Stimulated activated CD8-positive, alpha-beta memory T cell treated with anti-CD3 and anti-CD28 coated beads, Interleukin-7, amount 100 ng/mL, for 48 hours (primary cell): Measurements from ENCODE around the gene GRIK4.

Source experiments
- DNase-seq, 2 donors: peaks; one replicate each; pipeline ENCODE4 v3.0.0-alpha.2; 2020; ENCODE audit warnings: low read depth in 1 of 2; ENCODE audit errors: extremely low read depth in 1 of 2

Gene GRIK4

DNA sequence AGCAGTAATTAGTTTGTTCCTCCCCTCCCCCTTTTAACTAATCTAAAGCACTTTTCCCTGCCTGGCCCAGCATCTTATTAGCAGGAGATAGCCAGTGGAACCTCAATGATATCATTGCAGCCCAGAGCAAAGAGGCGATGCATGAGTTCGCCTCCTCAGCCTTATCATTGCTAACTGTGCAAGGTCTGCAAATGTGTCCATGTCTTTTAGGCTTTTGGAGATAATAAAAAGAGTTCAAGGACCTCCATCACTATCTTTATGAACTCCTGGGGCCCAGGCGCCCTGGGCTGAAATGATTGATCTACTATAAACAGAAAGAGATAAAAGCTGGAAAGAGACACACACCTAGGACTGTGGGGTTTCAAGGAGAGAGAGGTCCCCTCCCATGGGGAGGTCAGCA is 388.2 kb downstream of the GRIK4 start:
- no peak for DNase-seq

DNA sequence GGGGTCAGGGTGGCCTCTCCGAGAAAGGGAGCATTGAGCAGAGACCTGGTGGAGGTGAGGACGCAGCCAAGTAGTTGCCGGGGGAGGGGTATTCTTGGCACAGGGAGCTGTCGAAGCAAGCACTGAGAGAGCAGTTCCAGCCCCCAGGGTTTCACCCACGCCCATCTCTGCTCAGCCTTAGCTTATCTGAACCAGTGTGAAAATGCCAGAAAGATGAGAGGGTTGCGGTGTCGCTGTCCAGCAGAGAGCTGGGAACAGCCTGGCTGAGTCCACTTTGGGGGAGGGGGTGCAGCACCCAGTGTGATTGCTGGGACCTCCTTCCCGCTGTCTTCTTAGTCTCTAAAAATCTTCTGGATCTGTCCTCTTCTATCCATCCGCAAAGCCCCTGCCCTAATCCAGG is 389.1 kb downstream of the GRIK4 start:
- DNase-seq: no peak

DNA sequence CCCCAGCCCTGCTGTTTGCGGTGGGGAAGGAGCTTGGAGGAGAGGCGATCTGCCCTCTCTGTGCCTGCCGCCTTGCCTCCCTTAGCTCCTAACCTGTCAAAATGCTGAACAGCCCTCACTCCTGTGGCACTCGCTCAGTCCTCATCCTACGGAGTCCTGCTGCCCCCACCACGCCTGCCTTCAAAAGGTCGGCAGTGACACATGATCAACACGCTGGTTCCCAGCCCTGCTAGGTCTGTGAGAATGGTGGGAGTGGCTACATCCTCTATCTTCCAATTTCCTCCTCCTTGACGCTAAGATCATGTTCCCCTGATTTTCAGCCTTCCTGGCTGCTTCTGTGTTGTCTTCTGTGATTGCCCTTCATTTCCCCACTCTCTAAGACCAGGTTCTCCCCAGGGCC is 392.1 kb downstream of the GRIK4 start:
- DNase-seq: no peak

DNA sequence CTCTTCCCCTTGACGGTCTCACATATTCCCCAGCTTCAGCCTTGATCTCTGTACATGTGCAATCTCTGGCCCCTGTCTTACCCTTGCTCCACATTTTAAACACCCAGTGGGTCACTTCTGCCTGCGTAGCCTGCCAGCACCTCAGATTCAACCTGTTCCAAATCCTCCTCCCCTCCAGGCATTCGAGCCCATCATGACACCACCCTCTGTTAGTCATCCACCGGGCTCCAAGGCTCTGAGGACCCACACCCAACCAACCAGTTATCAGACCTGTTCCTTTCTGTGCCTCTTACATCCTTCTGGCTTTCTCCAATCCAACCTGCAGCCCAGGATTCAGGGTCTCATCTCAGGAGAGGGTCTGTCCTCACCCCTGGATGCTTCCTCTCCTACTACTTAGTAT is 392.6 kb downstream of the GRIK4 start:
- no peak for DNase-seq

DNA sequence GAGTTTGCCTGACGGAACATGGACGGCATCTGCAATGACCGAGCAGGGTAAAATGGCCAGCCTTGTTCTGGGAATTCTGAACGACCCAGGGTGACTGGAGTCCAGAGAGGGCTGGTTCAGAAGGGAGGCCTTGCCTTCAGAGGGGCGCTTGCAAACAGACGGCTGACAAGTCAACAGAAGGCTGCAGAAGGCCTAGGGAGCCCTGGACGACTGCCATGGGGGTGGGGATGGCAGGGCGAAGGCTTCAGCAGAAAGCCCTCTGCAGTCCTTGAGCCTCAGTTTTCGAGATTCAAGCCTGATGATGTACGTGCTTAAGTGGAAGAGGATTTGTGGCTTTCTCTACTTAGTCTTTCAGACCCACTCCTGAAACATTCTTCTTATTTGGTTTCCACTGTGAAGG is 395.2 kb downstream of the GRIK4 start:
- no peak for DNase-seq

DNA sequence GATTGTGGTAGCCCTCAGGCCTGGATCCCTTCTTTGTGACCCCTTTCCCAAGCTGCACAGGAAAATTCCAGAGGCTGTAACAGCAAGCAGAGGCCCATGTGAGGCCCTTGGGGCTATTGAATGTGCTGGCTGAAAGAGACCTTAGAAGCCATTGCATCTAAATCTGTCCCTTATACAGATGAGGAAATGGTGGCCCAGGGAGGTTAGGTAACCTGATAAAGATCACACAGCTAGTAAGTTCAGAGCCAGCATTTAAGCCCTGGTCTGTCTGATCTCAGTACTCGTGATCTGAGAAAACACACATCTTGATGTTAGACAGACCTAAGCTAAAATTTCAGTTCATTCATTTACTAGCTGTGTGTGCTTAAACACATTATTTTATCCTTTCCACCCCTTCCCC is 396.4 kb downstream of the GRIK4 start:
- no peak for DNase-seq

DNA sequence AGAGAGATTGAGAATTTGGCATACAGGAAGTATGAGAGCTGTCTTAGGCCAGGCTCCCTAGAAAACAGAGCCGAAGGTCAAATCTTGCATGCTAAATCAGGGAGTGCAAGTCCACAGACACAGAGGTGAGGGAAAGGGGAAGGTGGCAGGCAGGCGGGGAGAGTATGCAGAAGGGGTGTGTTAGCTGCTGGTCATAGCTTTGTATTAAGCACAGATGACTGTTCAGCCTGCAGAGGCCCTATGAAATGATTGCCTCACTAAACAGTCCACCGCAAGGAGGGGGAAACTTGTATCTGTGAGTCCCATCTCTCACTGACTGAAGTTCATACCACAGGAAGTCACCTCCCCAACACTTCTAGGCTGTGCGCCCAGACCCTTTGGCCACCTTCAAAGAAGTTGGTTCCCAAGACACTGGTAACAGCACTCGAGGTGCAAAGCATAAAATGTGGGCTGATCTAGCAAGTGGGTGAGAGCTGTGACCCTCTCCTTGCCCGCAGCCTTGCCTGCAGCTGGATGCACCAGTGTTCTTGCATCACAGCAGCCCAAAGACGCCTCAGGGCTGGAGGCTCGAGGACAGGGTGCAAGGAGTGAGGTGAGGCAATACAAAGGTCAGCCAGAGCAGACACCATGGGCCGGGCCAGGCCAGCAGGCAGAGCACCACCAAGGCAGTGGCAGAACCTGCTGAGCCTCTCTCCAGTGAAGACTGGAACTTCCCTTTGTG is 397.1 kb downstream of the GRIK4 start:
- DNase-seq: no peak

DNA sequence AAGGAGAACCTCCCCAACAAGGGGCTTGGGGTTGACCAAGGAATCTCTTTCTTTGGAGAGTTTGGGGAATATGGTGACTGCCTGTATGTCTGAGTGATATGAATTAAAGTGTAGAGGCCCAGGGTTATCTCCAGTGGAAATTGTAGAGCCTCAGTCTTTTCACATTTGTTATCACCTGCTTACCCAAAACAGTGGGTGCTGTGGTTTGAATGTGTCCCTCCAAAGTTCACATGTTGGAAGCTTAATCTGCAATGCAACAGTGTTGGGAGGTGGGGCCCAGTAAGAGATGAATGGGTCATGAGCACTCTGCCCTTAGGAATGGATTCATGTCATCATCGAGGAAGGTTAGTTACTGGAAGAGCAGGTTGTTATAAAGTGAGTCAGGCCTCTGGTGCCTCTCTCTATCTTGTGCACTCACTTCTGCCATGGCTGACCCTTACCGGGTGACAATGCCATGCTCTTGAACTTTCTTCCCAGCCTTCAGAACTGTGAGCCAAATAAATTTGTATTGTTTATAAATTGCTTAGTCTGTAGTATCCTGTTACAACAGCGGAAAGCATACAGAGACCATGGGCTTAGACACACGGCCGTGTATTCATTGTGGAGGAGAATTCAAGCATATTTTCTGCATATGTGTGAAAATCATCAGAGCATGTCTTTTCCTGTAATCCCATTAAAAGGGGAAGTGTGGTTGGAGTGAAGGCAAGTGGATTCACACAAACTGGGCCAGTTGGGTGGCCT is 398.3 kb downstream of the GRIK4 start:
- no peak for DNase-seq

DNA sequence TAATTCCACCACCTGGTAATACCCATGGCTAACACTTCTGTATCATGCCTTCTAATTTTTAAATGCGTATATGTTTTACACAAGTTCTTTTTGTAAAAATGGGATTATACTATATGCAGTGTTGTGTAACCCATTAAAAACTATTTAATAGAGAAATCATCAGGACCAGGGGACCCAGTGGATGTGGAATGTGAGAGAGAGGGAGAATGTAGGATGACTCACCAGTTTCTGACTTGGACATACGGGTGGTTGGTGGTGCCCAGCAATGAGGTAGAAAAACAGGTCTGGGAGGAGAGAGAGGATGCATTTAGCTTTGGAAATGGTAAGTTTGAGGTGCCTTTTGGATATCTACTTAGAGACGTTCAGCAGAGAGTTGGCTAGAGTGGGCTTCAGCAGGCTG is 400.4 kb downstream of the GRIK4 start:
- no peak for DNase-seq

DNA sequence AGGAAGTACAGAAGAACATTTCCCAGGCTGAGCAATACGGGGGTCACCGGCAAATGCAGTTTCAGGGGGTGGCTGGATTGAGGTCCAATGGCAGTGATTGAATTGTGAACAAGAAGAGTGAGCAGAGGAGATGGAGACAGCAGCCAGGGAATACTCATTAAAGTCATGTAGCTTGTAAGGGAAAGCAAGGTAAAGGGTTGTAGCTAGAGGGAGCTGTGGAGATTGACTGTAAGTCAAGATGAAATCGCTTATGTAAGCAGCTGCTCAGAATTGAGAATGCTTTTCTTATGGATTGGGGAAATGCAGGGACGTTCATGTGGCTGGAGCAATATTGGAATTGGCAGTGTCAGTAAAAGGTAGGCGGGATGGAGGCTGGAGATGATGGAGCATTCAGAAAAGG is 401.0 kb downstream of the GRIK4 start:
- DNase-seq: no peak

DNA sequence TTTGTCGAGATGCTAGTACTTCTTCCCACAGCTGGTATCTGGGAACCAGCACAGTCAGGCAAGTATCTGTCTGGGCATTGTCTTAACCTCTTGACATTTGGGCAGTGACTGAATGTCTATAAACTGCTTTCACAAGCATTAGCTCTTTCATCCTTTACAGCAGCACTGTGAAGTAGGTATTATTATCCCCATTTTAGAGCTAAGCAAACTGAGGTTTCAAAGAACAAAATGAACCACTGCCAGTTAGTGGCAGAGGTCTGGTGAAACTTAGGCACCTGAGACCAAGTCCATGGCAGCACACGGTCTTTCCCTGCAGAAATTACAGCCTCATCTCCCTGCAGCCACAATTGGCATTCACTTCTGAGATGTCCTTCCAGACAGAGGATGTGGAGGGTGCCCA is 401.4 kb downstream of the GRIK4 start:
- no peak for DNase-seq

DNA sequence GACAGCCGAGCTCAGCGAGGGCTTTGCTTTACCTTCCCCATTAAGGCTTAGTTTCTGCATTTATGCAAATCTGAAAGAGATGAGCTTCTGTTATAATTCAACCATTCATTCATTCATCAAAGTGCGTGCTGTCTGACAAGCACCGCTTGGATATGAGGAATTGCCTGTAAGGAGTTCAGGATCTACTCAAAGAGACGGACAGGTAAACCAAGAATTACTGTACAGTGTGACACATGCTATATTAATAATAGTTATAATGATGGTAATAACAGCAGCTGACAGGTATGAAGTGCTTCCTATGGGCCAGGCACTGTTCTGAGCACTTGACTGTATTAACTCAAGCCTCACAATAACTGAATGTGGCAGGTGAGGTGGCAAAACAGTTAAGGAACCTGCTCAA is 402.5 kb downstream of the GRIK4 start:
- no peak for DNase-seq

DNA sequence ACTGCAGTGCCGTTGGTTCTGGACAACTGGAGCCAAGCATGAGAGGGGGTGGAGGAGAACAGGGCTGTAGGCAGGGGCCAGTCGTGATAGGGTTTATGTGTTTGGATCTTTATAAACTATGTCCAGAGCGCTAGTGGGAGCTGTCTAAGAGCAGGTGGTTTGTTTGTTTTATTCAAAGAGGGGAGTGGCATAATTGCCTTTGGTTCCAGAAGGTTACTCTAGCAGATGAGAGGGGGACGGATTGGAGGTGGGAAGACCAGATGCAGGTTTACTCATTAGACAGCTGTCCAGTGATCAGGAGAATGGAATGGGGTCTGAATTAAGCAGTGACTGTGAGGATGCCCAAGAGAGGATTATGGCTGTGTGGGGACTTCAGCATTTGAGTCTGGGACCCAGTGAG is 403.1 kb downstream of the GRIK4 start:
- no peak for DNase-seq

DNA sequence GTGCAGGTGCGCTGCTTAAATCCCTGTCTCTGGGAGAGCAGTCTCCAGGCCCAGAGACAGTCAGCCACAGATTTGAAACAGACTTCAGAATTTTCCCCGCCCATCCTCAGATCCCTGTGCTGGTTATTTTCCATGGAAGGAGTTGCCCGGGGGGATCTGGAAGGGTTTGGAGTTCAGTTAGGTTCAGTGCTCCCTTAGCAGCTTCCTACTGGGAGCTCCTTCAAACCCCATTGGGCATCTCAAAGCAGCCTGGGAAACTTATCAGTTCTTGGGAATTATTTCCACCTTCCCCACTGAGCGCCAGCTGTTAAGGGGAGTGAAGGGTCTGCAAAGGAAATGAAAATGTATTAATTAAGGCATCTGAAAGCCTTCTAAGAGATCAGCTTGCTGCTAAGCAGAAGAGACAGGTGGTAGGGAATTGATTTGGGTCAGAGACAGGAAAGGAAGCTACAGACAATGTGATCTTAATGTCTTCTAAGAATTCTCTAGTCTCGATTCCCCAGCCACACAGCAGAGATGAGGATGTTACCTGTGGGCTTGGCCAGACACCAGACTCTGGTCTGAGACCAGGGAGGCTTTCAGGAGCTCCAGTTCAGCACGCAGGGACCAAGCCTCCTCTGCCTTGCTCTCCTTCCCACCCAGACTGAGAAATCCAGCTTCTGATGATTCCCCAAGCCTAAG is 406.2 kb downstream of the GRIK4 start:
- DNase-seq: no peak

DNA sequence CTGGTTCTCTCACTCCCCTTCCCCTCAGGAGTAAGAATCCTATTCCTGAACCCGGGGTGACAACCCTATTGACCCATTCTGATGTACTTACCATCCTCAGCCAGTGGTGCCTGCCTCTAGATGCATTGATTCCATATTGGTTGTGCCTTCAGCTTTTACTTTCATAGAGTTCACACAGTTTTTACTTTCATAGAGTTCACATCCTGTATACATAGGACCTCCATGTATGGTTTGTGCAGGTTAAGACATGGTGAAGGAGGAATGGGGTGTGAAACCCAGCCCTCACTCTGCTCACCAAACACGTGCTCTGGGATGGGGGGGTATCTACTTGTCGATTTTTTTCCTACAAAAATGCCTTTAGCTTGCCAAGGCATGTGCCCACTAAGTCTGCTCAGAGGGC is 406.7 kb downstream of the GRIK4 start:
- DNase-seq: no peak

DNA sequence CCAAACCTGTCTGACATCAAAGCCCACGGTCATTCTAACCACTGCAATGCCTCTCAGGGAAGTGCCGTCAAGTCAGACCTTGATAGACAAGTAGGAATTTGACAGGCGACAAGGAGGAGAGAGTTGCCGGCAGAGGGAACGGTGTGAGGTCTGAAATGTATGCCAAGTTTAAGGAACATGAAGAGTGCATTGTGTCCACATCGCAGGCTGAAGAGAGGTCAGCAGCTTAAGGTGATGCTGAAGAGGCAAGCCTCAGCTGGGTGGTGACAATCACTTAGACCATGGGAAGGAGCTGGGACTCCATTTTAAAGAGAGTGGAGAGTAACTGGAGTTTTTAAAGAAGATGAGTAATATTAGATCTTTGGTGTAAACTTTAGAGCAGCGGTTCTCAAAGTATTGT is 407.5 kb downstream of the GRIK4 start:
- no peak for DNase-seq

DNA sequence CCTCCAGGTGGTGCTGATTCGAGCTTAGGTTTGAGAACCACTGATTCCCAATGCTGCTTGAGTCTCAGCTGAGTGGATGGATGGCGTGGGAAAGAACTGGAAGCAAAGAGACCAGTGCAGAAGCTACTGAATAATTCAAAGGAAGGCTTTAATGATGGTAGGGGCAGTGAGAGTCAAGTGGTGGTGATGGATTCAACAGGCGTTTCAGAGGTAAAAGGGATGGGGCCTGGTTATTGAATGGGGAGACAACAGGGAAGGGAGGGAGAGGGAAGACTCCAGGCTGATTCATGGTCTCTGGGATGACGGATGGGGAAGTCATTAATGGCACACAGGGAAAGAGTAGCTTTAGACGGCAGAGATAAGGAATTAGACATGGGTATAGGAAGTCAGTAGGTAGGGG is 408.0 kb downstream of the GRIK4 start:
- no peak for DNase-seq

DNA sequence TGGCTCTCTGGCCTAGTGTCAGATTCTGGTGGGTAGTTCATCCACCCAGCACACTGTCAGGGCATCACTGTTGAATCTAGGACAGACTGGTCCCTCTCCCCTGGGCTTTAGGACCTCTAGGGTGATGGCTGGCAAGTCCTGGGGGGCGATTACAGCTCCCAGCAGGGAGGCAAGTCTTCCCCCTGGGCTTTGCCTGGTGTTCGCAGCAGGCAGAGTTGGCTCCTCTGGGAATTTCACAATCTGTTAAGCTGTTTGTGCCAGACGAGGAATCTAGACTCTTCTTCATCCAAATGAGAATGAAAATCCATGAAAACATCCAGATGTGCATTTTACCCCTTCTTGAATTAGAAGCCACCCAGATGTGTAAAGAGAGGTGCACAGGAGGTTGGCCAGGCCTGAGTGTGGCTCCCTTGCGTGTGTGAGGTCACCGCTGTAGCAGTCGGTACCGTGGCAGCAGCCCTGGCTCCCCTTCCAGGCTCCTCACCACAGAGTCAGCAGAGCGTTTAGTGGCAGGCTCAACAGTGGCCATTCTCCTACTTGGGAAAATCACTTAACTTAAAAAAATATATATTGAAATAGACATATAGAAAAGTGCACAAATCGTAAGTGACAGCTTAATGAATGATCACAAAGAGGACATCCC is 412.4 kb downstream of the GRIK4 start:
- DNase-seq: no peak

DNA sequence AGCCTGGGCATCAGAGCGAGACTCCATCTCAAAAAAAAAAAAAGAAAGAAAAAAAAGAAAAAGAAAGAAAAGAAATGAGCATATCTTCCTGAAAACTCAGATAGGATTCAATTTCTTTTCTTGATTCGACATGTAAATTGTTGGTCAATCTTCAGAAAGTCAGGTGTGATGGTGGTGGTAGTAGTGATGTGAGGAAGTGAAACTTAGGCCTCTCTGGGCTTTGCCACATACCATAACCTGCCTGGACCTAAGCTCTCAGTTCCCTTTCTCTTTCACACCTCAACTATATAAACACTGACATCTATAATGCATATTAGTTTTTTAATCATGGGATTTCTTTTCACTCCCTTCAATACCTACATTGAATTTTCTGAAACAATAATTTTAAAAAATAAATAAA is 414.4 kb downstream of the GRIK4 start:
- no peak for DNase-seq

DNA sequence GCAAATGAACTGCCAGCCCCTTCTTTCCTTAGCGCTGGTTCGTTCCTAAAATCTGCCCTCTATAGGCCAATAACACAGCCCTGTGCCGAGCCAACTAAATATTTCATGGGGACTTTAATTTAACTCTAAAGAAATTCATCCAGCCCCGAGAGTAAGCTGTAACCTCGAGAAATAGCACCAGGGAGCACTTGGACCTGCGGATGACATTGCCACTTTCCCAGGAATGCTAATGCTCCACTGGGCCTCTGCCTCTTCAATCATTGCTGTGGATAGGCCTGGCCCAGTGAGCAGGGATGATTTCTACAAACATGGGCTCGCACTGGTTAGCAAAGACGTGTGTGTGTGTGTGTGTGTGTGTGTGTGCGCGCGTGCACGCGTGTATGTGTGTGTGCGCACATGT is 417.1 kb downstream of the GRIK4 start:
- no peak for DNase-seq

DNA sequence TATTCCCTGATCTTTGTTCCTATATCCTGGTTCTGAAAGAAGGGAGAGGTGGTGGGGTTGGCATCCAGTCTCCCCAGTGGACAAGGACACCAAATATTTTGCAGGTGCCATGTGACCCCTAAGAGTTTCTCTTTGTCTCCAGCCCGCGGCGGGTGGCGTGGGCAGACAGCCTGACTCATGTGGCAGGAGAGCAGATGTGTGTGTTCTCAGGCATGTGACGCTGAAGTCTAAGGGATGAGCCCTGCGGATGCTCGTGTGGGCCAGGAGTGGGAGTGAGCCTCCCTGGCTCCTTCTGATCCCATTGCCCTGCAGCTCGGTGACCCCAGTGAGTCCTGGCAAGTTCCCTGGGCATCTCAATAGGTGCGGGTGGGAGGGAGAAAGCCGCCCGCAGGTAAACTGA is 417.5 kb downstream of the GRIK4 start:
- DNase-seq: no peak
